Psoas muscle (tissue), 8 donors: ENCODE results near the gene TPD52L1. TPM values are rescaled to one million over a fixed set of nuclear protein-coding genes. Genes with fewer than 3 reads are reported as not detected.
"Not testable (repeated sequence)": the region's sequence is repeated elsewhere in the genome, so short reads cannot be mapped to it uniquely, and the experiment has no call there.

Experiments used
- ATAC-seq, 4 donors: fragments of 200-7000 bp; cut with Tn5 transposase; one replicate each; pipeline ENCODE4 v1.9.1; 2020; ENCODE audit warnings: moderate library complexity in 3 of 4, mild to moderate bottlenecking in 2 of 4
- DNase-seq, 2 donors: peaks; one replicate each; pipeline ENCODE4 v3.0.0-alpha.2; 2020
- H3K27ac ChIP-seq: fragments of 200-600 bp; one replicate; pipeline ENCODE4 v1.8.0; 2022
- H3K27me3 ChIP-seq, 3 donors: fragments of 200-600 bp in 1 of 3; one replicate each; pipeline versions ENCODE4 v1.6.1 to v1.8.0; 2013 to 2022; ENCODE audit warnings: low read length in 2 of 3, mild to moderate bottlenecking in 2 of 3, moderate library complexity in 1 of 3; ENCODE audit not compliant: insufficient read depth in 3 of 3
- H3K36me3 ChIP-seq, 2 donors: fragments of 200-600 bp in 1 of 2; one replicate each; pipeline versions ENCODE4 v1.6.1 to v1.8.0; 2013 to 2022; ENCODE audit warnings: low read depth in 1 of 2, mild to moderate bottlenecking in 1 of 2, moderate library complexity in 1 of 2; ENCODE audit not compliant: insufficient read depth in 1 of 2
- H3K4me1 ChIP-seq: fragments of 200-600 bp; one replicate; pipeline ENCODE4 v1.8.0; 2022
- H3K4me3 ChIP-seq: fragments of 200-600 bp; one replicate; pipeline ENCODE4 v1.8.0; 2022; ENCODE audit warnings: mild to moderate bottlenecking
- H3K9me3 ChIP-seq: fragments of 200-600 bp; one replicate; pipeline ENCODE4 v1.8.0; 2022
- WGBS, 3 donors: extraction: QIAGEN DNeasy Blood & Tissue Kit; methylation state at CpG; one replicate each; pipeline versions ENCODE4 v1.1.6 to v1.1.7; 2013; 5-methylcytosine and 5-hydroxymethylcytosine counted together
- intact Hi-C, 2 donors: fragments of 100-400 bp; cut with DNase I; formaldehyde crosslinking; loops; one replicate each; pipeline versions ENCODE4 v1.11.0 to v1.14.2; 2022
- polyA plus RNA-seq, 3 donors: library from polyadenylated mRNA; stranded (reverse); fragments of 200-250 nt; gene quantifications; one replicate each; pipeline ENCODE4 v1.2.3, GENCODE V29; 2013
- total RNA-seq, 4 donors: library from RNA; stranded (reverse); fragmentation: NEBNext Ultra II Directional in 2 of 4; extraction: Animal tissue kit (Norgen Biotek cat#: 25700) in 2 of 4; gene quantifications; one replicate each; pipeline versions ENCODE4 v1.2.1 to v1.2.4, GENCODE V29; 2021 to 2023
- TF ChIP-seq, protein P1 (sequence below): fragments of 200-600 bp; IDR thresholded peaks from one replicate; pipeline ENCODE4 v1.8.0; 2022; ENCODE audit warnings: antibody characterized with exemption
- donor health status: healthy with polysubstance abuse.
- donor health status: DM: no; HTN: no; CAD: no; lungs with moderate emphysema.
- donor health status: Bipolar disorder and iron deficiency.
- donor health status: healthy.
- donor health status: DM: yes; HTN: yes; CAD: no.
- donor health status: DM: no; HTN: no; CAD: no.
- donor health status: DM: no; HTN: no; CAD: no.
- donor health status: DM: yes; HTN: yes; CAD: no.

TPD52L1 gene
- total and polyA plus RNA-seq, 7 donors: 51.8 to 150 (median 106) TPM

DNA sequence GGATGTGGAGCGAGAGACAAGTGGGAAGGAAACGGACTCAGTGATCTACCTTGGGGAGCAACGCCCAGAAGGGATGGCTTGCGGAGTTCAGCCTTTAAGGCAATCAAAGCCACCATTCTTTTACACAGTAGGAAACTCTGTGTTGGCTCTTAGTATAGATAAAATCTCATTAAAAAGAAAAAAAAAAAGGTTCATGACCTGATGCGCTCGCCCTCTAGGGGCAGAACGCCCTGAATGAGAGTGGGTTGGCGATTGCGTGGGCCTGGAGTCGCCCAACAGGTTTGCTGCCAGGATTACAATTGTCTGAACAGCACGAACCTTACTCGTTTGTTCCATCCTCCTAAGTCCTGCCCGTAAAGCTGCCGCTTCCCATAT lies 1.2 kb downstream of the TPD52L1 start:
- 19 to 31% (median 21%) methylated on average over 14 of the region's 14 CpGs for WGBS, 3 donors
- Histone ChIP-seq H3K4me3 (peak overlapping the region; percentile 78), H3K27ac (peak overlapping the region; percentile 91), H3K36me3 (peaks cover 0 to 10% of the 10 kb centered on the region in 2 donors), H3K4me1 (peaks cover 51% of the 10 kb centered on the region), H3K27me3 (no peaks in the 10 kb centered on the region), H3K9me3 (no peaks in the 10 kb centered on the region)
- intact Hi-C loops: loop anchor here (5.0 to 10.0 kb wide), 6 partner anchors 38 to 613 kb away; partner anchors contain the start of gene HDDC2 (in 1 of the 2)
- DNase-seq (peak; percentile 54 to 77), ATAC-seq (peak; percentile 52 to 76 (median 64))
- TF ChIP-seq, protein P1, sequence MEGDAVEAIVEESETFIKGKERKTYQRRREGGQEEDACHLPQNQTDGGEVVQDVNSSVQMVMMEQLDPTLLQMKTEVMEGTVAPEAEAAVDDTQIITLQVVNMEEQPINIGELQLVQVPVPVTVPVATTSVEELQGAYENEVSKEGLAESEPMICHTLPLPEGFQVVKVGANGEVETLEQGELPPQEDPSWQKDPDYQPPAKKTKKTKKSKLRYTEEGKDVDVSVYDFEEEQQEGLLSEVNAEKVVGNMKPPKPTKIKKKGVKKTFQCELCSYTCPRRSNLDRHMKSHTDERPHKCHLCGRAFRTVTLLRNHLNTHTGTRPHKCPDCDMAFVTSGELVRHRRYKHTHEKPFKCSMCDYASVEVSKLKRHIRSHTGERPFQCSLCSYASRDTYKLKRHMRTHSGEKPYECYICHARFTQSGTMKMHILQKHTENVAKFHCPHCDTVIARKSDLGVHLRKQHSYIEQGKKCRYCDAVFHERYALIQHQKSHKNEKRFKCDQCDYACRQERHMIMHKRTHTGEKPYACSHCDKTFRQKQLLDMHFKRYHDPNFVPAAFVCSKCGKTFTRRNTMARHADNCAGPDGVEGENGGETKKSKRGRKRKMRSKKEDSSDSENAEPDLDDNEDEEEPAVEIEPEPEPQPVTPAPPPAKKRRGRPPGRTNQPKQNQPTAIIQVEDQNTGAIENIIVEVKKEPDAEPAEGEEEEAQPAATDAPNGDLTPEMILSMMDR: peak; percentile 52

DNA sequence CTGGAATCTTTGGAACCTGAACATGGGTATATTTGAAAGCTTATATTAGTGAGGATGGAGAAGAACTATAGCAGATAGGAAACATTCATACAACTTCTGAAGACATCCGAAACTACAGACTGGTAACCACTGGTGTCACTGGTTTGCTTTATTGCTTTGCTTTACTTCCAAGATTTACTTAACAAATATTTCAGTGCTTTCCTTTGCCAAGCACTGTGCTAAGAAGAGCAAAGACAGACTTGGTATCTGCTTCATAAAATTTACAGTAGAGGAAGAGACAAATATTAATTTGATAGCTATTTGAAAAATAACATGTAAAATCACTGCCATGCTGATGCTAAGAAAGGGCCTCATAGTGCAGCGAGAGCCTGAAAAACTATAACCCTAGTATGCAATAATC lies 1.8 kb downstream of the TPD52L1 start:
- H3K4me3 ChIP-seq: peak overlapping the region; percentile 78
- H3K27me3 ChIP-seq: no peaks in the 10 kb centered on the region
- H3K27ac ChIP-seq: peak overlapping the region; percentile 91
- peaks cover 0 to 15% of the 10 kb centered on the region in 2 donors for H3K36me3 ChIP-seq
- TF ChIP-seq, protein P1: no peak
- 67 to 84% (median 74%) methylated on average over 2 of the region's 2 CpGs for WGBS, 3 donors
- intact Hi-C loops: loop anchor here in 1 of 2 donors (5.0 to 10.0 kb wide), 2 partner anchors 37 to 609 kb away; no protein-coding TSS in a partner anchor
- ATAC-seq: no peak
- H3K9me3 ChIP-seq: no peaks in the 10 kb centered on the region
- peaks cover 45% of the 10 kb centered on the region for H3K4me1 ChIP-seq
- DNase-seq: no peak

DNA sequence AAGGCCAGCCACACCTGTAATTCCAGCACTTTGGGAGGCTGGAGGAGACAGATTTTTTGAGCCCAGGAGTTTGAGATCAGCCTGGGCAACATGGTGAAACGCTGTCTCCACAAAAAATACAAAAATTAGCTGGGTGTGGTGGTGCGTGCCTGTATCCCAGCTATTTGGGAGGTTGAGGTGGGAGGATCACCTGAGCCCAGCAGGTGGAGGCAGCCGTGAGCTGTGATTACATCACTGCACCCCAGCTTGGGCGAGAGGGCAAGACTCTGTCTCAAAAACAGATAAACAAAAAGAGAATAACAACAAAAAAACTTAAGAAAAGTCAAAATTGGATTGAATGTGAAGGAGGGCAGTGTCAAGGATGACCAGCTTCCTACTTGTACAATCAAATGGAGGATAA lies 2.9 kb downstream of the TPD52L1 start:
- Histone ChIP-seq H3K36me3 (peaks cover 0 to 15% of the 10 kb centered on the region in 2 donors), H3K9me3 (no peaks in the 10 kb centered on the region), H3K27ac (no peak overlapping the region), H3K4me3 (peak overlapping the region; percentile 78), H3K27me3 (no peaks in the 10 kb centered on the region), H3K4me1 (peaks cover 42% of the 10 kb centered on the region)
- TF ChIP-seq, protein P1: no peak
- intact Hi-C loops: loop anchor here (2.0 to 10.0 kb wide), 3 partner anchors 36 to 608 kb away; no protein-coding TSS in a partner anchor
- ATAC-seq (no peak), DNase-seq (no peak)
- WGBS, 3 donors: 85 to 94% (median 85%) methylated on average over 4 of the region's 4 CpGs

DNA sequence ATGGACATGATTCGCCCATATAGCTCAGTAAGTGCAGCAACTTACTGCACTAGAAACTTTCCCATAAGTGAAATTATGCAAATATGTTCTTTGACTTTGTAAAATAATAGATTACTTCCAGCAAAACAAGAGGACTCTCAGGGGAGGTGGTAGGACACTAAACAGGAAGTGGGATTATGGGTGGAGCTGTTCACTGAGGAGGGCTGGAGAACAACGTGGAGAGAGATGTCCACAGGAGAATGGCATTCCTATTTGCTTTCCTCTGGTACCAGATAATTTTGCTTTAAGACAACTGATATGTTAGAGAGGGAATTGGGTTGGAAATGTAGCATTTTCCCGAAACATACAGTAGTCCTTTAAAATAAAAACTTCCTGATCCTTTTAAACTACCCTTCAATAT lies 3.7 kb downstream of the TPD52L1 start:
- Histone ChIP-seq H3K4me3 (no peak overlapping the region), H3K9me3 (no peaks in the 10 kb centered on the region), H3K27me3 (no peaks in the 10 kb centered on the region), H3K36me3 (peaks cover 0 to 15% of the 10 kb centered on the region in 2 donors), H3K27ac (peak overlapping the region; percentile 19), H3K4me1 (peaks cover 42% of the 10 kb centered on the region)
- WGBS, 3 donors: 56 to 64% (median 63%) methylated on average over 3 of the region's 3 CpGs
- TF ChIP-seq, protein P1: no peak
- ATAC-seq (no peak), DNase-seq (no peak)
- intact Hi-C loops: loop anchor here (2.0 to 10.0 kb wide), 3 partner anchors 35 to 608 kb away; no protein-coding TSS in a partner anchor

DNA sequence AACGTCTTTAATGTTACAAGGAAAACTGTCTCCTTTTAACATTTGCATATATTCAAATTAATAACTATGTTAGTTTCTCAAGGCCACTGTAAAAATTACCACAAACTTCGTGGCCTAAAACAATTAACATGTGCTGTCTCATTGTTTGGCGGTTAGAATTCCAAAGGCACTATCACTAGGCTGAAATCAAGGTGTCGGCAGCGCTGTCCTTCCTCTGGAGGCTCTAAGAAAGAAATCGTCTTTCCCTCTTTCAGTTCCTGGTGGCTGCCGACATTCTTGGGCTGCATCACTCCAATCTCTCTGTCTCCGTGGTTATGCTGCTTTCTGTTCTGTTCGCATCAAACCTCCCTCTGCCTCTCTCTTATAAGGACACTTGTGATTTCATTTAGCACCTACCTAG lies 4.2 kb downstream of the TPD52L1 start:
- Histone ChIP-seq H3K27me3 (no peaks in the 10 kb centered on the region), H3K9me3 (no peaks in the 10 kb centered on the region), H3K4me1 (peaks cover 42% of the 10 kb centered on the region), H3K4me3 (no peak overlapping the region), H3K27ac (peak overlapping the region; percentile 19), H3K36me3 (peaks cover 0 to 15% of the 10 kb centered on the region in 2 donors)
- ATAC-seq: no peak
- DNase-seq: no peak
- intact Hi-C loops: loop anchor here (2.0 to 10.0 kb wide), 3 partner anchors 35 to 607 kb away; no protein-coding TSS in a partner anchor
- TF ChIP-seq, protein P1: no peak
- WGBS, 3 donors: 63 to 80% (median 63%) methylated on average over 9 of the region's 9 CpGs

DNA sequence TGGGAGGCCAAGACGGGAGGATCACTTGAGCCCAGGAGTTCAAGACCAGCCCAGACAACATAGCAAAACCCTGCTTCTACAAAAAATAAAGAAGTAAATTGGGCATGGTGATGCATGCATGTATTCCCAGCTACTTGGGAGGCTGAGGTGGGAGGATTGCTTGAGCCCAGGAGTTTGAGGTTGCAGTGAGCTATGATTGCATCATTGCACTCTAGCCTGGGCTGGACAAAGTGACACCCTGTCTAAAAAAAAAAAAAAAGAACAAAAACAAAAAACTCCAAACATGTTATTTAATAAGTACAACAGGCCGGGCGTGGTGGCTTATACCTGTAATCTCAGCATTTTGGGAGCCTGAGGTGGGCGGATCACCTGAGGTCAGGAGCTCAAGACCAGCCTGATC lies 9.8 kb downstream of the TPD52L1 start:
- H3K9me3 ChIP-seq, H3K4me3 ChIP-seq, DNase-seq, intact Hi-C loops, H3K27ac ChIP-seq, ATAC-seq, H3K27me3 ChIP-seq: not testable (repeated sequence)
- Histone ChIP-seq H3K4me1 (peaks cover 20% of the 10 kb centered on the region), H3K36me3 (peaks cover 0 to 15% of the 10 kb centered on the region in 2 donors)
- 93 to 96% (median 96%) methylated on average over 4 of the region's 4 CpGs for WGBS, 3 donors
